PFSK-1 (cell line): Measurements from ENCODE around the gene MYOF.

ENCODE experiments used
- FOXP2 ChIP-seq: optimal IDR thresholded peaks from 2 replicates; pipeline ENCODE3; 2011; ENCODE audit warnings: borderline replicate concordance, control low read depth, inconsistent platforms; ENCODE audit not compliant: insufficient read depth; ENCODE audit errors: extremely low read length, extremely low read depth
- POLR2AphosphoS5 ChIP-seq: IDR thresholded peaks from 2 replicates; pipeline ENCODE4 v1.6.1; 2012; ENCODE audit warnings: low read depth, mild to moderate bottlenecking, control low read depth, low read length, moderate library complexity
- SIN3A ChIP-seq: IDR thresholded peaks from 2 replicates; pipeline ENCODE4 v1.6.1; 2012; ENCODE audit warnings: mild to moderate bottlenecking, low read length, moderate library complexity, borderline replicate concordance; ENCODE audit not compliant: insufficient read depth
- TF ChIP-seq, protein P1 (sequence below), 2 experiments: IDR thresholded peaks; 2 replicates each; pipeline versions ENCODE4 v1.6.1 to v1.8.0; 2011 to 2012; ENCODE audit warnings: low read depth in 2 of 2, low read length in 2 of 2, control low read depth in 1 of 2, inconsistent platforms in 1 of 2, mild to moderate bottlenecking in 1 of 2, moderate library complexity in 1 of 2; ENCODE audit not compliant: insufficient read depth in 1 of 2

GRCh38 chr10:93261089-93261488 lies 221.0 kb downstream of the MYOF start:
- no peak for TF ChIP-seq POLR2AphosphoS5
- TF ChIP-seq SIN3A = no peak
- TF ChIP-seq, protein P1, sequence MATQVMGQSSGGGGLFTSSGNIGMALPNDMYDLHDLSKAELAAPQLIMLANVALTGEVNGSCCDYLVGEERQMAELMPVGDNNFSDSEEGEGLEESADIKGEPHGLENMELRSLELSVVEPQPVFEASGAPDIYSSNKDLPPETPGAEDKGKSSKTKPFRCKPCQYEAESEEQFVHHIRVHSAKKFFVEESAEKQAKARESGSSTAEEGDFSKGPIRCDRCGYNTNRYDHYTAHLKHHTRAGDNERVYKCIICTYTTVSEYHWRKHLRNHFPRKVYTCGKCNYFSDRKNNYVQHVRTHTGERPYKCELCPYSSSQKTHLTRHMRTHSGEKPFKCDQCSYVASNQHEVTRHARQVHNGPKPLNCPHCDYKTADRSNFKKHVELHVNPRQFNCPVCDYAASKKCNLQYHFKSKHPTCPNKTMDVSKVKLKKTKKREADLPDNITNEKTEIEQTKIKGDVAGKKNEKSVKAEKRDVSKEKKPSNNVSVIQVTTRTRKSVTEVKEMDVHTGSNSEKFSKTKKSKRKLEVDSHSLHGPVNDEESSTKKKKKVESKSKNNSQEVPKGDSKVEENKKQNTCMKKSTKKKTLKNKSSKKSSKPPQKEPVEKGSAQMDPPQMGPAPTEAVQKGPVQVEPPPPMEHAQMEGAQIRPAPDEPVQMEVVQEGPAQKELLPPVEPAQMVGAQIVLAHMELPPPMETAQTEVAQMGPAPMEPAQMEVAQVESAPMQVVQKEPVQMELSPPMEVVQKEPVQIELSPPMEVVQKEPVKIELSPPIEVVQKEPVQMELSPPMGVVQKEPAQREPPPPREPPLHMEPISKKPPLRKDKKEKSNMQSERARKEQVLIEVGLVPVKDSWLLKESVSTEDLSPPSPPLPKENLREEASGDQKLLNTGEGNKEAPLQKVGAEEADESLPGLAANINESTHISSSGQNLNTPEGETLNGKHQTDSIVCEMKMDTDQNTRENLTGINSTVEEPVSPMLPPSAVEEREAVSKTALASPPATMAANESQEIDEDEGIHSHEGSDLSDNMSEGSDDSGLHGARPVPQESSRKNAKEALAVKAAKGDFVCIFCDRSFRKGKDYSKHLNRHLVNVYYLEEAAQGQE (IDR thresholded peaks at IDR 0.05; ENCODE audit: insufficient read depth in 1 of 2, low read depth in 2 of 2, low read length in 2 of 2) = no peak
- TF ChIP-seq FOXP2 = no peak
